Activated CD8-positive, alpha-beta memory T cell treated with anti-CD3 and anti-CD28 coated beads, Interleukin-2, amount 10 ng/mL, durations not matched to agents 7 days and 5 days (primary cell): Measurements from ENCODE around the gene IDI2. TPM values are rescaled to one million over a fixed set of nuclear protein-coding genes. Genes with fewer than 3 reads are reported as not detected.
"Not testable (repeated sequence)": the region's sequence is repeated elsewhere in the genome, so short reads cannot be mapped to it uniquely, and the experiment has no call there.

Source experiments
- ATAC-seq: fragments of 150-1000 bp; cut with Tn5 transposase; one replicate; pipeline ENCODE4 v1.10.0; 2021; ENCODE audit warnings: moderate library complexity
- CTCF ChIA-PET: fragments of 350-600 bp; sonication (Branson Sonifier 250); formaldehyde crosslinking; loops from one replicate; lab custom pipeline; 2021; ENCODE audit warnings: antibody characterized with exemption; lab: Charles Lee
- DNase-seq: peaks from one replicate; pipeline ENCODE4 v3.0.0-alpha.2; 2020
- H3K27ac Mint-ChIP-seq: one replicate; pipeline ENCODE4 v1.8.0; 2021; ENCODE audit warnings: mild to moderate bottlenecking, mixed read lengths
- H3K27me3 Mint-ChIP-seq: one replicate; pipeline ENCODE4 v1.8.0; 2021; ENCODE audit warnings: mixed read lengths
- H3K36me3 Mint-ChIP-seq: one replicate; pipeline ENCODE4 v1.8.0; 2021; ENCODE audit warnings: mild to moderate bottlenecking, mixed read lengths
- H3K4me1 Mint-ChIP-seq: one replicate; pipeline ENCODE4 v1.8.0; 2021; ENCODE audit warnings: mixed read lengths
- H3K4me3 Mint-ChIP-seq: one replicate; pipeline ENCODE4 v1.8.0; 2021; ENCODE audit warnings: mild to moderate bottlenecking, moderate library complexity, mixed read lengths
- H3K9me3 Mint-ChIP-seq: one replicate; pipeline ENCODE4 v1.8.0; 2022; ENCODE audit warnings: low read depth, mixed read lengths
- total RNA-seq, 2 experiments: library from RNA; stranded (reverse); gene quantifications; one replicate each; pipeline ENCODE4 v1.2.3, GENCODE V29; 2021

IDI2 gene
- total RNA-seq, 2 experiments from 2014 or later = not detected

DNA sequence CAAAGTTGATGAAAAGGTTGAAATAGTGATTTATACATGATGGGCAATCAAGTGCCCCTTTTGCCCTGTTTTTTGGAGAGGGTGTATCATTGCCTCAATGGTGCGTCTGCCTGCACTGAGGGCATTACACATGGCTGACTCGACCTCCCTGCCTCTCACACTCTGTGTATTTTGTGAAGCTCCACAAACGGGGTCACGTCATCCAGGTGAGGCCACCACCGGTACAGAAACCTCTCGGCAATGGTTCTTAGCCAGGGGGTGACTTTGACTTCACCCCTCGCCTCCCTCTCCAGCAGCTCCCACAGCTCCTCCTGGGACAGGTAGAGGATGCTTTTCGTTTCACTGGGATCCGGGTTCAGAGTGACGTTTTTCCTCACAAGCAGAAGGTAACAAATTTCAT is 6.3 kb downstream of the IDI2 start:
- Mint-ChIP-seq H3K9me3 (no peaks in the 10 kb centered on the region), H3K36me3 (peaks cover 37% of the 10 kb centered on the region), H3K27me3 (no peaks in the 10 kb centered on the region), H3K27ac (no peak overlapping the region), H3K4me1 (no peaks in the 10 kb centered on the region), H3K4me3 (no peak overlapping the region)
- no peak for DNase-seq
- ATAC-seq = no peak
- CTCF ChIA-PET = interaction anchor here (1.1 kb wide), 1 partner anchor 10 kb away, joined by 3 read pairs; no protein-coding TSS in a partner anchor

DNA sequence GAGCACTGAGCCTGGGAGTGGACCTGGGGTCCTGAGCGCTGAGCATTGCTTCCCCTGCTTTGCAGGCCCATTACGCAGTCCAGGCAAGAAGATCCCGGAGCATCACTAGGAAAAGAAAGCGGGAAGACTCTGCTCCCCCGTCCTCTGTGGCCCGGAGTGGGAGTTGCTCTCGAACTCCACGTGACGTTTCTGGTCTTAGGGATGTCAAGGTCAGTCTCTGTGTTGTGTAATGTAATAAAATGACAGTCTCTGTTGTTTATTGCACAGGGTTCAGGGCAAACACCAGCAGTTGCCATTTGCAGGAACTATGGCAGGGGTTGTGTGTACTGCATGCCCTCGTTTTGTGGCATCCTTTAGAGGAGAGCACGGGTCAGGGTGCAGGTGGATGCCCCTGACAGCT is 10.0 kb downstream of the IDI2 start:
- Mint-ChIP-seq H3K4me3 (no peak overlapping the region), H3K27me3 (no peaks in the 10 kb centered on the region), H3K36me3 (peaks cover 56% of the 10 kb centered on the region), H3K27ac (no peak overlapping the region), H3K4me1 (no peaks in the 10 kb centered on the region), H3K9me3 (no peaks in the 10 kb centered on the region)
- ATAC-seq (no peak), DNase-seq (no peak)
- CTCF ChIA-PET = no interaction called here

GRCh38 chr10:1011696-1012095 is 14.0 kb downstream of the IDI2 start:
- peaks cover 46% of the 10 kb centered on the region for H3K36me3 Mint-ChIP-seq
- no peaks in the 10 kb centered on the region for H3K4me1 Mint-ChIP-seq
- H3K4me3 Mint-ChIP-seq = no peak overlapping the region
- no peaks in the 10 kb centered on the region for H3K27me3 Mint-ChIP-seq
- no peak for DNase-seq
- ATAC-seq = no peak
- no peaks in the 10 kb centered on the region for H3K9me3 Mint-ChIP-seq
- CTCF ChIA-PET = no interaction called here
- H3K27ac Mint-ChIP-seq = no peak overlapping the region

- Mint-ChIP-seq H3K4me1 (no peaks in the 10 kb centered on the region), H3K4me3 (no peak overlapping the region)
Observed at GRCh38 chr10:1010703-1011102, 15.0 kb downstream of the IDI2 start.

DNA sequence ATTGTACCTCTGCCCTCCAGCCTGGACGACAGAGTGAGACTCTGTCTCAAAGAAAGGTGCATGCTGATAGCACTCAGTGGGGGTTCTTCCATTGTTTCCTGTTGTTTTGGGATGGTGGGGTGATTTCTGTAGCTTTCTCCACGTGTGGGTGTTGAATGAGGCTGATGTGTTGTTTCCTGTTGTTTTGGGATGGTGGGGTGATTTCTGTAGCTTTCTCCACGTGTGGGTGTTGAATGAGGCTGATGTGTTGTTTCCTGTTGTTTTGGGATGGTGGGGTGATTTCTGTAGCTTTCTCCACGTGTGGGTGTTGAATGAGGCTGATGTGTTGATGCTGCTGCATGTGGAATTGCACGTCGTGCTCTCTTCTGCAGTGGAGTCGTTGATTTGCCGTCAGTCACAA is 15.7 kb downstream of the IDI2 start:
- H3K4me1 Mint-ChIP-seq, ATAC-seq, CTCF ChIA-PET, H3K27ac Mint-ChIP-seq, H3K9me3 Mint-ChIP-seq, DNase-seq, H3K4me3 Mint-ChIP-seq, H3K27me3 Mint-ChIP-seq: not testable (repeated sequence)
- H3K36me3 Mint-ChIP-seq = peaks cover 51% of the 10 kb centered on the region

More at GRCh38 chr10:1010703-1011102, 15.0 kb downstream of the IDI2 start:
- CTCF ChIA-PET = no interaction called here
- DNase-seq (no peak), ATAC-seq (no peak)
- H3K27ac Mint-ChIP-seq = no peak overlapping the region
- H3K36me3 Mint-ChIP-seq = peaks cover 48% of the 10 kb centered on the region
- H3K27me3 Mint-ChIP-seq = no peaks in the 10 kb centered on the region
- H3K9me3 Mint-ChIP-seq = no peaks in the 10 kb centered on the region

GRCh38 chr10:1009071-1009494 is 16.6 kb downstream of the IDI2 start:
- Mint-ChIP-seq H3K27ac (no peak overlapping the region), H3K4me3 (no peak overlapping the region), H3K4me1 (no peaks in the 10 kb centered on the region), H3K36me3 (peaks cover 46% of the 10 kb centered on the region), H3K27me3 (no peaks in the 10 kb centered on the region), H3K9me3 (no peaks in the 10 kb centered on the region)
- ATAC-seq (no peak), DNase-seq (no peak)
- CTCF ChIA-PET = no interaction called here

- Mint-ChIP-seq H3K4me3 (no peak overlapping the region), H3K4me1 (no peaks in the 10 kb centered on the region), H3K36me3 (peaks cover 55% of the 10 kb centered on the region), H3K27me3 (no peaks in the 10 kb centered on the region), H3K27ac (no peak overlapping the region), H3K9me3 (no peaks in the 10 kb centered on the region)
- CTCF ChIA-PET = no interaction called here
- DNase-seq (no peak), ATAC-seq (no peak)
Observed at GRCh38 chr10:1007583-1007982, 18.1 kb downstream of the IDI2 start.

DNA sequence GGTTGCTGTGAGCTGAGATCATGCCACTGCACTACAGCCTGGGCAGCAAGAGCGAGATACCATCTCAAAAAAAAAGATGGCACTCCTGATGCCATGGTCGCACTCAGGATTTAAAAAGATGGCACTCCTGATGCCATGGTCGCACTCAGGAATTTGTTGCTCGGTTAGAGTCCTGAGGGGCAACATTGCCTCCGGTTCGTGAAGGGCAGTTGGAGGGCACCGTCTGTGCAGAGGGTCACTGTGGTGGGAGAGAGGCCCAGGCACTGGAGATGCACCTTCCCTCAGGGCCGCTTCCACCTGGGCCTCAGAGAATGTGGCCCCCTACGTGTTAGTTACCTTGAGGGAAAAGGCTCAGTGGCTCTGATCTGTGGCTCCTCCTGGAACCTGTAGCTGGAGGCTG is 19.1 kb downstream of the IDI2 start:
- CTCF ChIA-PET = no interaction called here
- Mint-ChIP-seq H3K36me3 (peaks cover 56% of the 10 kb centered on the region), H3K27ac (no peak overlapping the region), H3K4me1 (no peaks in the 10 kb centered on the region), H3K27me3 (no peaks in the 10 kb centered on the region), H3K9me3 (no peaks in the 10 kb centered on the region), H3K4me3 (no peak overlapping the region)
- DNase-seq (no peak), ATAC-seq (no peak)

DNA sequence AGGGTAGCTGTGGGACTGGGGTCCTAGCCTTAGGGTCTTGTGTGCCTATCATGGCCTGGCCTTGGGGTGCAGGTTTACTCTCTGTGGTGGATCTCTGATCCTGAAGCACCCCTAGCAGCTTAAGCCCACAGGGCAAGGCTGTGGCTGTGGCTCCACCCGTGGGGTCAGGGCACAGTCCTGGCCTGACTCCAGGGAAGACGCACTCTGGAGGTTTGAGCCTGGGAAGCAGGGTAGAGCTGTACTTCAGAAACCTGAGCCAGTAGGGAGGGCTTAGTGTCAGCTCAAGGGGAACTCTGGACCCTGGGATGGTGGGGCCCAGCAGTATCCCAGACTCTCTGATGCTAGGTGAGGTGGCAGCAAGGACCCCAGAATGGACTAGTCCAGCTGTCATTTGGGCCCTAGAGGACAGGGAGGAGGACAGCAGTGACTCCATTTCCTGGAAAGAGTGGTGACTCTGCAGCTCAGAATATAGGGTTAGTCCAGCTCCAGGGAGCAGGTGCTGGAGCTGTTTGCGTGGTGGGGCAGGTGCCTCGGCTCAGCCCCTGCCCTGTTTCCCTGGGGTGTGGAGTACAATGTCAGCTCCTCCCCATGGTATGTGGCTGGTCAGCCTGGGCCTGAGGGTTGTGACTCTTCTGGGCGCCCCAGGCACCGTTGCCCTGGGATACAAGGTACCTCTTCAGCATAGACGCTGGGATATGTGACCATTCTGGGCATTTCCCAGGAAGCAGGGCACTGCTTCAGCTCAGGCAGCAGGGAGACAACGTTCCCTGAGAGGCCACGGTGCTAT is 21.6 kb downstream of the IDI2 start:
- DNase-seq (no peak), ATAC-seq (no peak)
- CTCF ChIA-PET = no interaction called here
- Mint-ChIP-seq H3K9me3 (no peaks in the 10 kb centered on the region), H3K36me3 (peaks cover 66% of the 10 kb centered on the region), H3K27ac (peak overlapping the region; percentile 34), H3K4me3 (no peak overlapping the region), H3K27me3 (no peaks in the 10 kb centered on the region), H3K4me1 (no peaks in the 10 kb centered on the region)

GRCh38 chr10:1002425-1003006 is 23.1 kb downstream of the IDI2 start:
- Mint-ChIP-seq H3K27me3 (no peaks in the 10 kb centered on the region), H3K4me3 (no peak overlapping the region), H3K36me3 (peaks cover 72% of the 10 kb centered on the region), H3K27ac (no peak overlapping the region), H3K4me1 (peaks cover 9% of the 10 kb centered on the region), H3K9me3 (no peaks in the 10 kb centered on the region)
- CTCF ChIA-PET = no interaction called here
- ATAC-seq (no peak), DNase-seq (no peak)

- no peak for ATAC-seq
- DNase-seq = no peak
- CTCF ChIA-PET = no interaction called here
- Mint-ChIP-seq H3K4me1 (peaks cover 15% of the 10 kb centered on the region), H3K36me3 (peaks cover 82% of the 10 kb centered on the region), H3K27ac (peak overlapping the region; percentile 42), H3K9me3 (no peaks in the 10 kb centered on the region), H3K4me3 (no peak overlapping the region), H3K27me3 (no peaks in the 10 kb centered on the region)
Observed at GRCh38 chr10:997266-998022, 28.2 kb downstream of the IDI2 start.

- Mint-ChIP-seq H3K9me3 (no peaks in the 10 kb centered on the region), H3K36me3 (peaks cover 74% of the 10 kb centered on the region), H3K4me3 (no peak overlapping the region), H3K4me1 (peaks cover 21% of the 10 kb centered on the region), H3K27ac (no peak overlapping the region), H3K27me3 (no peaks in the 10 kb centered on the region)
- DNase-seq (no peak), ATAC-seq (no peak)
- CTCF ChIA-PET = no interaction called here
Observed at GRCh38 chr10:996031-996430, 29.6 kb downstream of the IDI2 start.

DNA sequence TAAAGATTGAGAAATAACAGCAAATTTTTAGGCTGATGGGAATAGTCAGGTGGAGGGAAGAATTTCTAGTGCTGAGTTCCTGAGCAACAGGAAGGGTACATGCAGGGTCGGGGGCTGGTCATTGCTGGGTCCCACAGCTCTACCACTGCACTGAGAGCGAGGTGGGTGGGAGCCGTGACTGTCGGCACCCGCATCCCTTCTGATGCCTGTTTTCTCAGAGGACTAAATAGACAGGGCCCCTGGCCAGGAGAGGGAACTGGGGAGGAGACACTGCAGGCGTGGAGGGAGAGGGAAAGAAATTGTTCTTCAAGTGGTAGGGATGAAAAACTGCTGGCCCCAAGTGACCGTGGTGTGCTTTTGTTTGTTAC is 30.1 kb downstream of the IDI2 start:
- Mint-ChIP-seq H3K9me3 (no peaks in the 10 kb centered on the region), H3K27ac (no peak overlapping the region), H3K4me3 (no peak overlapping the region), H3K36me3 (peaks cover 73% of the 10 kb centered on the region), H3K4me1 (peaks cover 26% of the 10 kb centered on the region), H3K27me3 (no peaks in the 10 kb centered on the region)
- no peak for ATAC-seq
- no peak for DNase-seq
- CTCF ChIA-PET = no interaction called here
